ENCODE results near the gene CCL1.

The CCL1 gene

GRCh38 chr17:34313164-34313563, 49.9 kb downstream of the CCL1 start:
- Mint-ChIP-seq H3K36me3 (ENCODE audit: low read depth) (no peaks in the 10 kb centered on the region), H3K27me3 (peaks cover 36% of the 10 kb centered on the region), H3K4me3 (no peak overlapping the region), H3K9me3 (no peaks in the 10 kb centered on the region), H3K4me1 (ENCODE audit: low read depth) (no peaks in the 10 kb centered on the region), H3K27ac (no peak overlapping the region)
- DNase-seq = no peak

- no peak for DNase-seq
- Mint-ChIP-seq H3K9me3 (no peaks in the 10 kb centered on the region), H3K36me3 (ENCODE audit: low read depth) (no peaks in the 10 kb centered on the region), H3K27me3 (peaks cover 45% of the 10 kb centered on the region), H3K4me3 (no peak overlapping the region), H3K27ac (no peak overlapping the region), H3K4me1 (ENCODE audit: low read depth) (peaks cover 2% of the 10 kb centered on the region)
Measured at GRCh38 chr17:34312080-34312479, 51.0 kb downstream of the CCL1 start.

- Mint-ChIP-seq H3K4me3 (no peak overlapping the region), H3K9me3 (no peaks in the 10 kb centered on the region), H3K36me3 (ENCODE audit: low read depth) (no peaks in the 10 kb centered on the region), H3K4me1 (ENCODE audit: low read depth) (peaks cover 2% of the 10 kb centered on the region), H3K27me3 (peaks cover 47% of the 10 kb centered on the region), H3K27ac (no peak overlapping the region)
- DNase-seq = no peak
Measured at GRCh38 chr17:34311291-34311690, 51.7 kb downstream of the CCL1 start.

Data from activated T-cell treated with anti-CD3 and anti-CD28 coated beads, Interleukin-2, amount 50 U/mL, for 24 hours (primary cell).